Transverse colon (tissue), 4 donors: ENCODE results near the gene PRKCE. TPM values are rescaled to one million over a fixed set of nuclear protein-coding genes. Genes with fewer than 3 reads are reported as not detected.

Source experiments
- DNase-seq: peaks from one replicate; pipeline ENCODE4 v3.0.0-alpha.2; 2019
- H3K27ac ChIP-seq, 4 donors: fragments of 200-600 bp; sonication (generic); 2 replicates each; pipeline ENCODE4 v1.5.1; 2016 to 2018; ENCODE audit warnings: inconsistent platforms in 4 of 4
- H3K27me3 ChIP-seq: fragments of 200-600 bp; sonication (generic); 2 replicates; pipeline ENCODE4 v1.5.1; 2017; ENCODE audit warnings: inconsistent platforms
- H3K36me3 ChIP-seq, 4 donors: fragments of 200-600 bp; sonication (generic); 2 replicates each; pipeline ENCODE4 v1.5.1; 2017 to 2019; ENCODE audit warnings: inconsistent platforms in 4 of 4
- H3K4me1 ChIP-seq, 4 donors: fragments of 200-600 bp; sonication (generic); 2 replicates each; pipeline ENCODE4 v1.5.1; 2017 to 2020; ENCODE audit warnings: inconsistent platforms in 4 of 4
- H3K4me3 ChIP-seq, 4 donors: fragments of 200-600 bp; sonication (generic); 1 replicate in 1 of 4; 2 replicates in 3 of 4; pipeline versions ENCODE4 v1.5.1 to v1.6.1; 2017 to 2019; ENCODE audit warnings: inconsistent platforms in 4 of 4
- H3K9me3 ChIP-seq, 2 donors: fragments of 200-600 bp; sonication (generic); 2 replicates each; pipeline ENCODE4 v1.5.1; 2017 to 2019; ENCODE audit warnings: inconsistent platforms in 2 of 2
- EP300 ChIP-seq: sonication (generic); formaldehyde crosslinking; IDR thresholded peaks from one replicate; pipeline ENCODE4 v1.6.1; 2017; ENCODE audit warnings: antibody characterized with exemption, low read depth
- POLR2A ChIP-seq: fragments of 450-650 bp; IDR thresholded peaks from one replicate; pipeline ENCODE4 v1.6.1; 2016; ENCODE audit warnings: antibody characterized with exemption, mild to moderate bottlenecking, moderate library complexity
- POLR2AphosphoS5 ChIP-seq, 3 donors: sonication (generic); formaldehyde crosslinking; IDR thresholded peaks; one replicate each; pipeline ENCODE4 v1.6.1; 2016; ENCODE audit warnings: antibody characterized with exemption in 3 of 3
- WGBS, 2 donors: methylation state at CpG; one replicate each; pipeline ENCODE4 v1.1.5; 2018; ENCODE audit warnings: low coverage in 1 of 2; 5-methylcytosine and 5-hydroxymethylcytosine counted together
- in situ Hi-C, 4 donors: fragments of 200-750 bp; cut with MboI; loops; one replicate each; pipeline versions ENCODE4 v1.15.0 to v1.15.1; 2017; ENCODE audit warnings: low sequenced_read_pairs in 3 of 4, low pct_ligation_motif_present in 1 of 4, low pct_unique_long_range_greater_than_20kb in 1 of 4
- intact Hi-C: fragments of 100-400 bp; cut with DNase I; formaldehyde crosslinking; loops from one replicate; pipeline ENCODE4 v1.15.1; 2023; ENCODE audit warnings: low total_unique reads
- total RNA-seq, 4 donors: library from RNA; depleted of rRNA; stranded (reverse); fragments of >200 nt; gene quantifications; one replicate each; pipeline ENCODE4 v1.1.0, GENCODE V29; 2016
- TF ChIP-seq, protein P1 (sequence below), 5 experiments: fragments of 200-600 bp in 3 of 5; fragments of 450-650 bp in 2 of 5; sonication (generic) in 3 of 5; IDR thresholded peaks; 1 replicate in 2 of 5; 2 replicates in 3 of 5; pipeline ENCODE4 v1.5.1; 2016 to 2017; ENCODE audit warnings: antibody characterized with exemption in 5 of 5, inconsistent platforms in 3 of 5, mild to moderate bottlenecking in 2 of 5, moderate library complexity in 1 of 5

The PRKCE gene
- total RNA-seq, 4 donors from 2014 or later: 8.6 to 20.6 (median 11.3) TPM

- H3K27me3 ChIP-seq: no peaks in the 10 kb centered on the region
- intact Hi-C loops: no loop called here
- DNase-seq: no peak
- H3K36me3 ChIP-seq: no peaks in the 10 kb centered on the region
- TF ChIP-seq, protein P1, sequence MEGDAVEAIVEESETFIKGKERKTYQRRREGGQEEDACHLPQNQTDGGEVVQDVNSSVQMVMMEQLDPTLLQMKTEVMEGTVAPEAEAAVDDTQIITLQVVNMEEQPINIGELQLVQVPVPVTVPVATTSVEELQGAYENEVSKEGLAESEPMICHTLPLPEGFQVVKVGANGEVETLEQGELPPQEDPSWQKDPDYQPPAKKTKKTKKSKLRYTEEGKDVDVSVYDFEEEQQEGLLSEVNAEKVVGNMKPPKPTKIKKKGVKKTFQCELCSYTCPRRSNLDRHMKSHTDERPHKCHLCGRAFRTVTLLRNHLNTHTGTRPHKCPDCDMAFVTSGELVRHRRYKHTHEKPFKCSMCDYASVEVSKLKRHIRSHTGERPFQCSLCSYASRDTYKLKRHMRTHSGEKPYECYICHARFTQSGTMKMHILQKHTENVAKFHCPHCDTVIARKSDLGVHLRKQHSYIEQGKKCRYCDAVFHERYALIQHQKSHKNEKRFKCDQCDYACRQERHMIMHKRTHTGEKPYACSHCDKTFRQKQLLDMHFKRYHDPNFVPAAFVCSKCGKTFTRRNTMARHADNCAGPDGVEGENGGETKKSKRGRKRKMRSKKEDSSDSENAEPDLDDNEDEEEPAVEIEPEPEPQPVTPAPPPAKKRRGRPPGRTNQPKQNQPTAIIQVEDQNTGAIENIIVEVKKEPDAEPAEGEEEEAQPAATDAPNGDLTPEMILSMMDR (IDR thresholded peaks at IDR 0.05): no peak
- TF ChIP-seq POLR2AphosphoS5 (IDR thresholded peaks at IDR 0.05) (no peak), EP300 (no peak), POLR2A (no peak)
- H3K9me3 ChIP-seq: no peaks in the 10 kb centered on the region
- 92 to 94% methylated on average over 3 to 10 of the region's 10 CpGs for WGBS, 2 donors
- in situ Hi-C loops: no loop called here
- H3K4me3 ChIP-seq: no peak overlapping the region
- H3K4me1 ChIP-seq: peaks cover 0 to 8% (median 2%) of the 10 kb centered on the region in 4 donors
- H3K27ac ChIP-seq: no peak overlapping the region
Observed at GRCh38 chr2:45786030-45786835, 134.8 kb downstream of the PRKCE start.

DNA sequence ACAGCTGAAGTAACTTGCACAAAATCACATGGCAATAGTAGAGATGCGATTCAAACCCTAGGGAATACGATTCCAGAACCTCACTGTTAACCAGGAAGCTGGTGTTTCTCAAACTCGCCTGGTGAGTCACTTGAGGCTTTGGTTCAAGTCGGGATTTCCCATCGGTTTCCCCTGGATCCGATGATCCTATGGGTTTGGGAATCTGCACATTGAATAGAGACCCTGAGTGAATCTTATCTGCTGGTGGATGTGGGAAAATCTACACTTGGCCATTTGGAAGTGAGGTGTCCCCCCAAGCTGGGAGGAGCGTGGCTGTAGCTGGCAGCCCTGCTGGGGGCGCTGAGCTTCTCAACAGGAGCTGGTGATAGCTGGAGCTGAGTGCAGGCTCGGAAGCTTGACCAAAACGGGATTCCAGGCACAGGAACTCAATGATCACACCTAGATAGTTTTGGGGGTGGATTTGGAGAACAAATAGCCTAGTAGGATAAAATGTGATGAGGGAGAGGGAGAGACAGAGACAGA, 135.4 kb downstream of the PRKCE start:
- 75 to 96% methylated on average over 1 to 10 of the region's 10 CpGs for WGBS, 2 donors
- peaks cover 0 to 8% (median 2%) of the 10 kb centered on the region in 4 donors for H3K4me1 ChIP-seq
- TF ChIP-seq EP300 (no peak), POLR2A (no peak), POLR2AphosphoS5 (IDR thresholded peaks at IDR 0.05) (no peak)
- TF ChIP-seq, protein P1 (IDR thresholded peaks at IDR 0.05): no peak
- in situ Hi-C loops (no loop called here), intact Hi-C loops (no loop called here)
- no peaks in the 10 kb centered on the region for H3K27me3 ChIP-seq
- no peaks in the 10 kb centered on the region for H3K36me3 ChIP-seq
- H3K9me3 ChIP-seq: no peaks in the 10 kb centered on the region
- DNase-seq: no peak
- no peak overlapping the region for H3K27ac ChIP-seq
- no peak overlapping the region for H3K4me3 ChIP-seq

DNA sequence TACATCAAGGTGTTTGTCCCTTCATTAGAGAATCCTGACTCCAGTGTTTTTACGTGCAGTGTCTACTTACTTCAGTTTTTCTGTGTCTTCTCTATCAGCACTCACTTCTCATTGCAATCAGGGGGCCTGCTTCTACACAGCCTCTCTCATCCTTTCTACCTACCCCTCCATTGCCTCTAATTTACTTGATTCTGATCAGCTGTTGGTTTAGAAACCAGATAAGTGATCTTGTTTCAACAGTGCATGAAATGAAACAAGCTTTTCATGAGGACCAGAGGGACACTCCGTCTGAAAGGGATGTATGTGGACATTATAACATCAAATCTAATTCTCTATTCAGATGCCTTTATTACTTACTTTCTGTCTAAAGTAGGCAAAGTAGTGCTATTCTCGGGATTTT, 136.9 kb downstream of the PRKCE start:
- WGBS, 2 donors: 81 to 91% methylated on average over 2 to 3 of the region's 3 CpGs
- in situ Hi-C loops: no loop called here
- DNase-seq: no peak
- Histone ChIP-seq H3K27ac (no peak overlapping the region), H3K4me3 (no peak overlapping the region), H3K27me3 (no peaks in the 10 kb centered on the region), H3K4me1 (peaks cover 0 to 7% (median 2%) of the 10 kb centered on the region in 4 donors), H3K9me3 (no peaks in the 10 kb centered on the region), H3K36me3 (no peaks in the 10 kb centered on the region)
- intact Hi-C loops: no loop called here
- TF ChIP-seq POLR2AphosphoS5 (IDR thresholded peaks at IDR 0.05): no peak
- no peak for TF ChIP-seq POLR2A
- TF ChIP-seq, protein P1 (IDR thresholded peaks at IDR 0.05): no peak
- no peak for TF ChIP-seq EP300

DNA sequence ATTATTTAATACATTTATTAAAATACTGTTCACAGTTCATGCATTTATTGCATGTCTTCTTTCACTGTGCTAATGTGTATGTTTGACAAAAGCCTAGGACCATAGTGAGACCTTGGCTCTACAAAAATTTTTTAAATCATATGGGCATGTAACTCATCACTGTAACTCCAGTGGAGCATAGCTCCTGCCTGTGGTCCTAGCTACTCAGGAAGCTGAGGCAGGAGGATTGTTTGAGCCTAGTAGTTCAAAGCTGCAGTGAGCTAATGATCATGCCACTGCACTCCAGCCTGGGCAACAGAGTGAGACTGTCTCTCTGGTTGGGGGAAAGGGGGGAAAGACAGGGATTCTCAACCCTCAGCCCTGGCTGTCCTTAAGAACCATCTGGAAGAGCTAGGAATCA, 137.8 kb downstream of the PRKCE start:
- Histone ChIP-seq H3K9me3 (no peaks in the 10 kb centered on the region), H3K4me3 (no peak overlapping the region), H3K4me1 (peaks cover 0 to 9% (median 4%) of the 10 kb centered on the region in 4 donors), H3K27me3 (no peaks in the 10 kb centered on the region), H3K27ac (no peak overlapping the region), H3K36me3 (no peaks in the 10 kb centered on the region)
- no peak for DNase-seq
- in situ Hi-C loops (no loop called here), intact Hi-C loops (no loop called here)
- TF ChIP-seq POLR2AphosphoS5 (IDR thresholded peaks at IDR 0.05): no peak
- TF ChIP-seq, protein P1 (IDR thresholded peaks at IDR 0.05): no peak
- no peak for TF ChIP-seq POLR2A
- no peak for TF ChIP-seq EP300
